Osteoblast (primary cell): ENCODE results near the gene CCDC146. TPM values are rescaled to one million over a fixed set of nuclear protein-coding genes. Genes with fewer than 3 reads are reported as not detected.
A peak's percentile ranks its signal among the peaks of the same experiment; 100 is the strongest.

Experiments
- DNase-seq: peaks from one replicate; pipeline ENCODE4 v3.0.0; 2011; ENCODE audit warnings: low spot score, mixed read lengths; ENCODE audit not compliant: insufficient read length; ENCODE audit errors: missing footprints
- H2AFZ ChIP-seq: 2 replicates; pipeline ENCODE4 v1.6.0; 2011; ENCODE audit warnings: mild to moderate bottlenecking, low read length
- H3K27ac ChIP-seq: 2 replicates; pipeline ENCODE4 v1.5.1; 2011; ENCODE audit warnings: mild to moderate bottlenecking, low read depth, low read length, moderate library complexity
- H3K27me3 ChIP-seq: 2 replicates; pipeline ENCODE4 v1.6.0; 2012; ENCODE audit warnings: mild to moderate bottlenecking, control low read depth, inconsistent platforms, low read length, moderate library complexity; ENCODE audit not compliant: insufficient read depth
- H3K36me3 ChIP-seq: 2 replicates; pipeline ENCODE4 v1.5.1; 2011; ENCODE audit warnings: mild to moderate bottlenecking, low read length, control low read depth, moderate library complexity; ENCODE audit not compliant: insufficient read depth
- H3K4me1 ChIP-seq: 2 replicates; pipeline ENCODE4 v1.5.1; 2011; ENCODE audit warnings: mild to moderate bottlenecking, low read length, control low read depth, moderate library complexity; ENCODE audit not compliant: insufficient read depth
- H3K4me2 ChIP-seq: 2 replicates; pipeline ENCODE4 v1.6.0; 2011; ENCODE audit warnings: mild to moderate bottlenecking, low read length; ENCODE audit not compliant: insufficient read depth
- H3K4me3 ChIP-seq: fragments of 200-600 bp; sonication (generic); 3 replicates; pipeline ENCODE4 v1.5.1; 2012; ENCODE audit warnings: mild to moderate bottlenecking, low read length, inconsistent platforms; ENCODE audit not compliant: insufficient read depth
- H3K79me2 ChIP-seq: 2 replicates; pipeline ENCODE4 v1.6.0; 2012; ENCODE audit warnings: mild to moderate bottlenecking, low read length, control low read depth, inconsistent platforms; ENCODE audit not compliant: insufficient read depth
- H3K9me3 ChIP-seq: 2 replicates; pipeline ENCODE4 v1.5.1; 2011; ENCODE audit warnings: low read depth, low read length, control low read depth
- H4K20me1 ChIP-seq: 2 replicates; pipeline ENCODE4 v1.6.0; 2012; ENCODE audit warnings: mild to moderate bottlenecking, low read length, control low read depth; ENCODE audit not compliant: insufficient read depth
- CTCF ChIP-seq: IDR thresholded peaks from 2 replicates; pipeline ENCODE4 v1.5.1; 2011; ENCODE audit warnings: mild to moderate bottlenecking, low read depth, low read length, moderate library complexity; ENCODE audit errors: extremely low read depth
- total RNA-seq: library from RNA; depleted of rRNA; stranded (reverse); fragments of >200 nt; gene quantifications from 2 replicates; pipeline ENCODE4 v1.2.3, GENCODE V29; 2012

The CCDC146 gene
- total RNA-seq, 1 donor = 5.1 TPM

GRCh38 chr7:77232467-77232866 lies 110.1 kb downstream of the CCDC146 start:
- TF ChIP-seq CTCF = no peak
- Histone ChIP-seq H3K27ac (no peak overlapping the region), H4K20me1 (no peaks in the 10 kb centered on the region), H3K4me1 (peaks cover 16% of the 10 kb centered on the region), H3K36me3 (no peaks in the 10 kb centered on the region), H3K4me2 (no peak overlapping the region), H3K27me3 (no peaks in the 10 kb centered on the region), H3K79me2 (no peaks in the 10 kb centered on the region), H3K4me3 (no peak overlapping the region), H2AFZ (no peak overlapping the region), H3K9me3 (no peaks in the 10 kb centered on the region)
- no peak for DNase-seq

GRCh38 chr7:77235276-77235675 lies 112.9 kb downstream of the CCDC146 start:
- H3K36me3 ChIP-seq = no peaks in the 10 kb centered on the region
- H3K4me1 ChIP-seq = peaks cover 24% of the 10 kb centered on the region
- H3K27me3 ChIP-seq = no peaks in the 10 kb centered on the region
- no peaks in the 10 kb centered on the region for H4K20me1 ChIP-seq
- no peaks in the 10 kb centered on the region for H3K79me2 ChIP-seq
- peak overlapping the region; percentile 4 for H3K27ac ChIP-seq
- no peak overlapping the region for H3K4me3 ChIP-seq
- no peak for DNase-seq
- no peaks in the 10 kb centered on the region for H3K9me3 ChIP-seq
- H3K4me2 ChIP-seq = no peak overlapping the region
- H2AFZ ChIP-seq = no peak overlapping the region
- TF ChIP-seq CTCF = no peak

- H3K27me3 ChIP-seq = no peaks in the 10 kb centered on the region
- H4K20me1 ChIP-seq = no peaks in the 10 kb centered on the region
- H3K4me1 ChIP-seq = peaks cover 17% of the 10 kb centered on the region
- no peaks in the 10 kb centered on the region for H3K79me2 ChIP-seq
- no peaks in the 10 kb centered on the region for H3K9me3 ChIP-seq
- no peak overlapping the region for H2AFZ ChIP-seq
- peak; percentile 56 for DNase-seq
- H3K4me3 ChIP-seq = no peak overlapping the region
- TF ChIP-seq CTCF = no peak
- H3K27ac ChIP-seq = no peak overlapping the region
- H3K36me3 ChIP-seq = no peaks in the 10 kb centered on the region
- H3K4me2 ChIP-seq = no peak overlapping the region
Observed at GRCh38 chr7:77238703-77239136, 116.3 kb downstream of the CCDC146 start.

- H3K4me1 ChIP-seq = peaks cover 17% of the 10 kb centered on the region
Observed at GRCh38 chr7:77239471-77239870, 117.1 kb downstream of the CCDC146 start.

More at GRCh38 chr7:77239471-77239870, 117.1 kb downstream of the CCDC146 start:
- no peak for DNase-seq
- H3K4me3 ChIP-seq = no peak overlapping the region
- no peaks in the 10 kb centered on the region for H3K9me3 ChIP-seq
- no peaks in the 10 kb centered on the region for H3K36me3 ChIP-seq
- H2AFZ ChIP-seq = no peak overlapping the region
- H4K20me1 ChIP-seq = no peaks in the 10 kb centered on the region
- TF ChIP-seq CTCF = no peak
- no peak overlapping the region for H3K4me2 ChIP-seq
- H3K27me3 ChIP-seq = no peaks in the 10 kb centered on the region
- no peaks in the 10 kb centered on the region for H3K79me2 ChIP-seq
- no peak overlapping the region for H3K27ac ChIP-seq
